Prostate gland (tissue), 2 donors: ENCODE data around the gene NCF2. TPM values are rescaled to one million over a fixed set of nuclear protein-coding genes. Genes with fewer than 3 reads are reported as not detected.

ENCODE experiments used
- DNase-seq: peaks from one replicate; pipeline ENCODE4 v3.0.0-alpha.2; 2019; ENCODE audit warnings: low spot score
- H3K27ac ChIP-seq, 2 donors: fragments of 200-600 bp; sonication (generic); 2 replicates each; pipeline ENCODE4 v1.5.1; 2017 to 2019
- H3K27me3 ChIP-seq: fragments of 200-600 bp; sonication (generic); replicated peaks from 2 replicates; pipeline ENCODE4 v1.5.1; 2019; ENCODE audit not compliant: insufficient read depth
- H3K36me3 ChIP-seq, 2 donors: fragments of 200-600 bp; sonication (generic); 1 replicate in 1 of 2; 2 replicates in 1 of 2; pipeline versions ENCODE4 v1.5.1 to v1.8.1; 2017 to 2019
- H3K4me1 ChIP-seq: fragments of 200-600 bp; sonication (generic); replicated peaks from 2 replicates; pipeline ENCODE4 v1.5.1; 2019
- H3K4me3 ChIP-seq, 2 donors: fragments of 200-600 bp; sonication (generic); 2 replicates each; pipeline ENCODE4 v1.5.1; 2017 to 2019
- H3K9me3 ChIP-seq: fragments of 200-600 bp; sonication (generic); 2 replicates; pipeline ENCODE4 v1.5.1; 2017
- POLR2A ChIP-seq: fragments of 450-650 bp; IDR thresholded peaks from one replicate; pipeline ENCODE4 v1.6.1; 2016; ENCODE audit warnings: antibody characterized with exemption, mild to moderate bottlenecking
- POLR2AphosphoS5 ChIP-seq: sonication (generic); formaldehyde crosslinking; IDR thresholded peaks from one replicate; pipeline ENCODE4 v1.6.1; 2017; ENCODE audit warnings: antibody characterized with exemption
- WGBS: methylation state at CpG from one replicate; pipeline ENCODE4 v1.1.5; 2018; 5-methylcytosine and 5-hydroxymethylcytosine counted together
- intact Hi-C: fragments of 100-400 bp; cut with DNase I; formaldehyde crosslinking; loops from one replicate; pipeline ENCODE4 v1.14.2; 2022
- total RNA-seq, 2 donors: library from RNA; depleted of rRNA; stranded (reverse); fragments of >200 nt; gene quantifications; one replicate each; pipeline ENCODE4 v1.1.0, GENCODE V29; 2016
- TF ChIP-seq, protein P1 (sequence below), 4 experiments: fragments of 200-600 bp in 2 of 4; fragments of 450-650 bp in 2 of 4; sonication (generic) in 2 of 4; IDR thresholded peaks; 1 replicate in 3 of 4; 2 replicates in 1 of 4; pipeline ENCODE4 v1.5.1; 2016 to 2019; ENCODE audit warnings: antibody characterized with exemption in 4 of 4, mild to moderate bottlenecking in 2 of 4, moderate library complexity in 2 of 4

The NCF2 gene, protein sequence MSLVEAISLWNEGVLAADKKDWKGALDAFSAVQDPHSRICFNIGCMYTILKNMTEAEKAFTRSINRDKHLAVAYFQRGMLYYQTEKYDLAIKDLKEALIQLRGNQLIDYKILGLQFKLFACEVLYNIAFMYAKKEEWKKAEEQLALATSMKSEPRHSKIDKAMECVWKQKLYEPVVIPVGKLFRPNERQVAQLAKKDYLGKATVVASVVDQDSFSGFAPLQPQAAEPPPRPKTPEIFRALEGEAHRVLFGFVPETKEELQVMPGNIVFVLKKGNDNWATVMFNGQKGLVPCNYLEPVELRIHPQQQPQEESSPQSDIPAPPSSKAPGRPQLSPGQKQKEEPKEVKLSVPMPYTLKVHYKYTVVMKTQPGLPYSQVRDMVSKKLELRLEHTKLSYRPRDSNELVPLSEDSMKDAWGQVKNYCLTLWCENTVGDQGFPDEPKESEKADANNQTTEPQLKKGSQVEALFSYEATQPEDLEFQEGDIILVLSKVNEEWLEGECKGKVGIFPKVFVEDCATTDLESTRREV
- total RNA-seq, result 1 to 10 TPM; 2.1 to 5.6 TPM

DNA sequence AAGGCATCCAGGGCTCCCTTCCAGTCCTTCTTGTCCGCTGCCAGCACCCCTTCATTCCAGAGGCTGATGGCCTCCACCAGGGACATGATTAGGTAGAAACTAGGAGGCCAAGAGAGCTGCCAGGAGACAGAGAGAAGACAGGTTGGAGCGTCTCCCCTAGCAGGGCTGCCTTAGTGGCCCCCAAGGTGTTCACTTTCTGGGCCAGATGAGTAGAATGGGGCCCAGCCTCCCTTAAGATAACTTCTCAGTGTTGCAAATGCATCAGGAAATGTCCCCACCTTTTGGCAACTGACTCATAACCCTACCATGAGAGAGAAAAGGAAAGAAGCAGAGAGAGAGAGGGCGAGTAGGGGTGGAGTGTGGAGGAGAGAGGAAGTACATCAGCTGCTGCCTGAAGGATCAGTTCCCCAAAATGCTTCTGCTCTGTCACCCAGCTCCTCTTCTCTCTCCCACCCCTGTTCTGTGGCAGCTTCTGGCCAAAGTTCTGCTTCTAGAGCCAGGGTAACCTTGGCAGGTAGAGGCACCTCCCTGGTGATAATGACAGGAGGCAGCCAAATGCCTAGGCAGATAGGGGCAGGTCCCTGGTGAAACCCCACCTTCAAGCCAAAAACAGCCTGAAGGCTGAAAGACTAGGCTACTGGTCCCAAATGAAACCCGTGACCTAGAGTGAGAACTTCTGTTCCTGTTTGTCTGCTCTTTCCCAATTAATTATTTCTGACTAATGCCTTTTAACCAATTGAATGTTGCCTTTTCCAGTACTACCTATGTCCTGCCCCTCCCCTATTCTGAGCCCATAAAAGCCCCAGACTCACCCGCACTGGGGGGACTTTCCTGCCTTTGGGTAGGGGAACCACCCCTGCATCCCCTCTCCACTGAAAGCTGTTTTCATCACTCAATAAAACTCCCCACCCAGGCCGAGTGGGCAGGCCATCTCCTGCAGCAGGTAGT, at the start of gene NCF2:
Gene NCF2 (minus strand): TSS at position 216 of the 948 bp plus-strand sequence. CDS start 130 bp downstream, at position 86.
- no peak within 1 kb of the TSS for H3K27ac ChIP-seq
- no peak within 1 kb of the TSS for H3K4me3 ChIP-seq
- DNase-seq, result no peak
- no peaks in the 10 kb centered on the region for H3K36me3 ChIP-seq
- no peaks in the 10 kb centered on the region for H3K9me3 ChIP-seq
- intact Hi-C loops, result no loop called here
- H3K4me1 ChIP-seq, result no peaks in the 10 kb centered on the region
- TF ChIP-seq POLR2AphosphoS5 (no peak), POLR2A (no peak)
- TF ChIP-seq, protein P1, sequence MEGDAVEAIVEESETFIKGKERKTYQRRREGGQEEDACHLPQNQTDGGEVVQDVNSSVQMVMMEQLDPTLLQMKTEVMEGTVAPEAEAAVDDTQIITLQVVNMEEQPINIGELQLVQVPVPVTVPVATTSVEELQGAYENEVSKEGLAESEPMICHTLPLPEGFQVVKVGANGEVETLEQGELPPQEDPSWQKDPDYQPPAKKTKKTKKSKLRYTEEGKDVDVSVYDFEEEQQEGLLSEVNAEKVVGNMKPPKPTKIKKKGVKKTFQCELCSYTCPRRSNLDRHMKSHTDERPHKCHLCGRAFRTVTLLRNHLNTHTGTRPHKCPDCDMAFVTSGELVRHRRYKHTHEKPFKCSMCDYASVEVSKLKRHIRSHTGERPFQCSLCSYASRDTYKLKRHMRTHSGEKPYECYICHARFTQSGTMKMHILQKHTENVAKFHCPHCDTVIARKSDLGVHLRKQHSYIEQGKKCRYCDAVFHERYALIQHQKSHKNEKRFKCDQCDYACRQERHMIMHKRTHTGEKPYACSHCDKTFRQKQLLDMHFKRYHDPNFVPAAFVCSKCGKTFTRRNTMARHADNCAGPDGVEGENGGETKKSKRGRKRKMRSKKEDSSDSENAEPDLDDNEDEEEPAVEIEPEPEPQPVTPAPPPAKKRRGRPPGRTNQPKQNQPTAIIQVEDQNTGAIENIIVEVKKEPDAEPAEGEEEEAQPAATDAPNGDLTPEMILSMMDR (IDR thresholded peaks at IDR 0.05), result no peak
- 88% methylated on average over 6 of the region's 6 CpGs for WGBS
- no peaks in the 10 kb centered on the region for H3K27me3 ChIP-seq

DNA sequence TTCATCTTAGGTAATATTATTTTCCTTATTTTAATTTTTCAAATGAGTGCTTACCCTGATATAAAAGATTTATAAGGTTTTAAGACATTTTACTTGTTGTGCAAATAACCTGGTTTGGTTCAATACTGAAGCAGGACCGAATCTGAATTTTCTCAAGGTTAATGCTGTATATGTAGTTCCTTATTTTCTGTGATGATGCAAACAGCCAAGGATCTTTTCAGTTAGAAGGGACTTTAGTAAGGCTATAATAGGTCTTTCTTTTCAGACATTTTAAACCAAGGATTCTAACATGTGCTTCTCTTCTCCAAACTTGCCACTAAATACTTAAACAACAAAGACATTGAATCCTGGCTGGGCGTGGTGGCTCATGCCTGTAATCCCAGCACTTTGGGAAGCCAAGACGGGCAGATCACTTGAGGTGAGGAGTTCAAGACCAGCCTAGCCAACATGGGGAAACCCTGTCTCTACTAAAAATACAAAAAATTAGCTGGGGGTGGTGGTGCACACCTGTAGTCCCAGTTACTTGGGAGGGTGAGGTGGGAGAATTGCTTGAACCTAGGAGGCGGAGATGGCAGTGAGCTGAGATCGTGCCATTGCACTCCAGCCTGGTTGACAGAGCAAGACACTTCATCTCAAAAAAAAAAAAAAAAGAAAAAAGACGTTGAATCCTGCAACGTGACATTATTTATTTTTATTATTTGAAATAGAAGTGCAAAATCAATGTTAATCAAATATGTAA, 48.6 kb upstream of the NCF2 start:
- no peak overlapping the region for H3K27ac ChIP-seq
- H3K4me3 ChIP-seq, result no peak overlapping the region
- no peaks in the 10 kb centered on the region for H3K36me3 ChIP-seq
- no peaks in the 10 kb centered on the region for H3K9me3 ChIP-seq
- no peak for TF ChIP-seq POLR2AphosphoS5
- no peak for DNase-seq
- 95% methylated on average over 7 of the region's 7 CpGs for WGBS
- no peaks in the 10 kb centered on the region for H3K4me1 ChIP-seq
- intact Hi-C loops, result loop anchor here (5.0 to 10.0 kb wide), 2 partner anchors 167 to 396 kb away; partner anchors contain the start of genes COLGALT2 and SMG7
- no peaks in the 10 kb centered on the region for H3K27me3 ChIP-seq

DNA sequence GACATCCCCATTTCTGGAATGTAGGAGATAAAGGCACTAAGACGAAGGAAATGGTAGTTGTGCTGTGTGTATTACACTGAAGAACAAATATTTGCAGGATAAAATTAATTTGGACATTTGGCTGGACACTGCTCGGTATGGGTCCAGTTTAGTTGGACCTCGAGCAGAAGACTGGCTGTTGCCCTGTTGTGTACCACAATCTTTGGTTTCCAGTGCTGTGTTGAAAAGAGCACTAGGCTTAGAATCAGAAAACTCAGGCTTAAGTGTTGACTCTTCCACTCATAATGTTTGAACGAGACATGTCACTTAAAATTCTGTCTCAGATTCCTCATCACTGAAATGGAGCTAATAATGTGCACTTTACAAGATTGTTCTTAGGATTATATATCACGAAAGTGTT, 46.5 kb upstream of the NCF2 start:
- no peaks in the 10 kb centered on the region for H3K36me3 ChIP-seq
- WGBS, result 55% methylated on average over 5 of the region's 5 CpGs
- H3K27me3 ChIP-seq, result no peaks in the 10 kb centered on the region
- no peak overlapping the region for H3K27ac ChIP-seq
- H3K9me3 ChIP-seq, result no peaks in the 10 kb centered on the region
- intact Hi-C loops, result loop anchor here (5.0 to 10.0 kb wide), 2 partner anchors 164 to 398 kb away; partner anchors contain the start of genes COLGALT2 and SMG7
- no peak overlapping the region for H3K4me3 ChIP-seq
- no peak for DNase-seq
- TF ChIP-seq, protein P1 (IDR thresholded peaks at IDR 0.05), result no peak
- no peak for TF ChIP-seq POLR2AphosphoS5
- TF ChIP-seq POLR2A, result no peak
- no peaks in the 10 kb centered on the region for H3K4me1 ChIP-seq

DNA sequence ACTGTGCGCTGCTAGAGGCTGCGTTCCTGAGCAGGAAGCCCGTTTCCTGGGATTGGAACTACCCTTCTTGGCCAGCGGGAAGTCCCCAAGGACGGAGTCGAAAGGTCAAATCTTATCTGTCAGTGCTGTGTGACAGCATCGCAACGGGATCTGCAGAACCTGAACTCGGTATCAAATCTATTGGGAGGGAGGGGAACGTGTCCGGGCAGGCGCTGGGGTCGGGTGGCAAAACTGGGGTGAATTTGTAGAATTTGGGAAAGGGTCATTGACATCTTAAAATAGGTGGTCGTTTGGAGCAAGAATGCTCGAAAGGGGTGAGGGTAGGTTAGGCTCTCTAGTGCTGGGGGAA, 46.0 kb upstream of the NCF2 start:
- TF ChIP-seq, protein P1 (IDR thresholded peaks at IDR 0.05), result no peak
- TF ChIP-seq POLR2A (no peak), POLR2AphosphoS5 (no peak)
- no peaks in the 10 kb centered on the region for H3K9me3 ChIP-seq
- peak overlapping the region; percentile 83 to 93 for H3K4me3 ChIP-seq
- no peaks in the 10 kb centered on the region for H3K36me3 ChIP-seq
- WGBS, result 5% methylated on average over 15 of the region's 15 CpGs
- H3K4me1 ChIP-seq, result no peaks in the 10 kb centered on the region
- peak overlapping the region; percentile 87 to 90 for H3K27ac ChIP-seq
- intact Hi-C loops, result loop anchor here (5.0 to 10.0 kb wide), 2 partner anchors 164 to 398 kb away; partner anchors contain the start of genes COLGALT2 and SMG7
- H3K27me3 ChIP-seq, result no peaks in the 10 kb centered on the region
- DNase-seq, result no peak
